ENCODE results near the gene ARHGEF28.

ARHGEF28 gene

DNA sequence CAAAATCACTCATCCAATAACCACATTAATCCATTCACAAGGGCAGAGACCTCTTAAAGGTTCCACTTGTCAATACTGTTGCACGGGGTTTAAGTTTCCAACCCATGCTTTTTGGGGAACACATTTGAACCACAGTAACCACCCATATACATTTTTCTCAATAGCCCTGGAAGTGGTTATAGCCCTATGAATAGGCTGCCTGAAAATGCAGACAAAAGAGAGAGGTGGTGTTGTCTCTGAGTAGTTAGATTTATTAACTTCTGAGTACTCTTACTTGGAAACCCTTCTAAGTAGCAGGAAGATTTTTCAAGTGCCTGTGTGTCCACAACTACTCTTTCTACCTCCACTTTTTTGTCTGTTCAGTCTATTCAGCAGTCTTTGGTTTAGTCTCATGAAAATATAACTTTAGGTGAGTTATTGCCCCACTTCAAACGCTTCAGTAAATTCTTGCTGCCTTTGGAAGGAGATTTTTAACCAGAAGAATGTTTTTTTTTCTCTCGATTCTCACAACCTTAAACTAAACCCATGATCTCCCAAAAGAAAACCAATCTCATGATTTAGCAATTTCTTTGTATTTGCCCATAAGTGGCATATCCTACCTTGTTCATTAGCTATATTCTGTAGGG lies 42.6 kb downstream of the ARHGEF28 start:
- no peak for DNase-seq (ENCODE audit: low read depth in 1 of 2, low spot score in 1 of 2)
- TF ChIP-seq JUND (IDR thresholded peaks at IDR 0.05; ENCODE audit: low read depth) = no peak
- in situ Hi-C loops (cut with HindIII; ENCODE audit: low pct_unique_long_range_greater_than_20kb, low sequenced_read_pairs) = no loop called here

DNA sequence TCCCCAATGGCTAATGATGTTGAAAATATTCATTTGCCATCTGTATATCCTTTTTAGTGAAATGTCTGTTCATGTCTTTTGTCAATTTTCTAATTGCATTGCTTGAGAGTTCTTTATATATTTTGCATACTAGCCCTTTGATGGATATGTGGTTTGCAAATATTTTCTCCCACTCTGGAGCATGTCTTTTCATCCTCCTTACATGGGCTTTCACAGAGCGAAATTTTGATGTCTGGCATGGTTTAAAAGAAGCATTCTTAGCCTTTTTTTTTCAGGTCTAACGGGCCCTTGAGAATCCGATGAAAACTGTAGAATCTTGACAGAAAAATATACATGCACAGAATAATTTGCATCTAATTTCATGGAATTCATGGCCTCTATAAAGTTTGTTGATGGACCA lies 44.7 kb downstream of the ARHGEF28 start:
- TF ChIP-seq JUND (IDR thresholded peaks at IDR 0.05; ENCODE audit: low read depth) = no peak
- in situ Hi-C loops (cut with HindIII; ENCODE audit: low pct_unique_long_range_greater_than_20kb, low sequenced_read_pairs) = no loop called here

DNA sequence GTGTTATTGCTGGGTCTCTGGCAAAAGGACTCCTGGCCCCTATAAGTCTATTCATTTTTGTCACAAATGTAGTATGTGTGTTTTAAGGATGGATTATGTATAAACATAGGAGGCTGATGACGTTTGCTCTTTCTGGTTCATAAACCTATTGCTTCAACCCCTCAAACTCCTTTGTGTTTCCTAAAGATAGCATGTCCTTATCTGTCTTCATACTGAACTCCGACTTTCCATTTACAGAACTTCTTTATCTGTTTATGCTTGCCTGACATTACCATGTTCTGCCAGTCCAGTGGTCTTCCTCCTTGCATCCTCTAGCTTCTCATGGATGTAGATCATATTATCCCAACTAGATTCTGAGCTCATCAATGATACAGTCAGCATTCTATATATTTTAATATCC lies 46.1 kb downstream of the ARHGEF28 start:
- in situ Hi-C loops (cut with HindIII; ENCODE audit: low pct_unique_long_range_greater_than_20kb, low sequenced_read_pairs) = no loop called here
- no peak for TF ChIP-seq JUND (IDR thresholded peaks at IDR 0.05; ENCODE audit: low read depth)
- DNase-seq (ENCODE audit: low read depth in 1 of 2, low spot score in 1 of 2) = no peak

More for the DNA sequence above, 44.7 kb downstream of the ARHGEF28 start:
- DNase-seq (ENCODE audit: low read depth in 1 of 2, low spot score in 1 of 2) = no peak

DNA sequence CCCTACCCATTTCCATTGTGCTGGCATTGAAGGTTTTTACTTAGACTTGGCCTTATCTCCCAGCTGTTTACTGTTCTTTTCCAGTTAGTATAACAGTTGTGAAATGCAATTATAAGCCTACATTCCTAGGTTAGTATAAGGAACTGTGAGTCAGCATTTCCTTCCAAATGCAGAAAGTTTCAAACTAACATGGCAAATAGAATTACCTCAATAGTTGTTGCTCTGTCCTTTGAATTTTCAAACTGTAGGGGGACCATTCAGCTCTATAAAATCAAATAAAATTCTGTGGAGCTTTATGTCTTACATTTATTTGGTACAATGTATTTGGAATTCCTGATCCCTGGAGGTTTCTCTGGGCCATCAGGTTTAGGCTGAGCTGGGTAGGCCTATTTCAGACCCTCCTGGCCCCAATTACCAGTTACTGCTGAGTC lies 47.2 kb downstream of the ARHGEF28 start:
- peak in 1 of 2 experiments; percentile 32 for DNase-seq (ENCODE audit: low read depth in 1 of 2, low spot score in 1 of 2)
- no peak for TF ChIP-seq JUND (IDR thresholded peaks at IDR 0.05; ENCODE audit: low read depth)
- in situ Hi-C loops (cut with HindIII; ENCODE audit: low pct_unique_long_range_greater_than_20kb, low sequenced_read_pairs) = no loop called here

DNA sequence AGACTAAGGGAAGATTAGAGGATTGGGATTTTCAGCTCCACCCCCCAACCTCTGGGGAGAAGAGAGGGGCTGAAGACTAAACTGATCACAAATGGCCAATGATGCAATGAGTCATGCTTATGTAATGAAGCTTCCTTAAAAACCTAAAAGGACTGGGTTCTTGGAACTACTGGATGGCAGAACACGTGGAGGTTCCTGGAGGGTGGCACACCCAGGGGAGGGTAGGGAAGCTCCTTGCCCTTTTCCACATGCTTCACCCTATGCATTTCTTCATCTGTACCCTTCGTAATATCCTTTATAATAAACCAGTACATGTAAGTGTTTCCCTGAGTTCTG lies 48.6 kb downstream of the ARHGEF28 start:
- no peak for TF ChIP-seq JUND (IDR thresholded peaks at IDR 0.05; ENCODE audit: low read depth)
- no peak for DNase-seq (ENCODE audit: low read depth in 1 of 2, low spot score in 1 of 2)
- in situ Hi-C loops (cut with HindIII; ENCODE audit: low pct_unique_long_range_greater_than_20kb, low sequenced_read_pairs) = no loop called here

DNA sequence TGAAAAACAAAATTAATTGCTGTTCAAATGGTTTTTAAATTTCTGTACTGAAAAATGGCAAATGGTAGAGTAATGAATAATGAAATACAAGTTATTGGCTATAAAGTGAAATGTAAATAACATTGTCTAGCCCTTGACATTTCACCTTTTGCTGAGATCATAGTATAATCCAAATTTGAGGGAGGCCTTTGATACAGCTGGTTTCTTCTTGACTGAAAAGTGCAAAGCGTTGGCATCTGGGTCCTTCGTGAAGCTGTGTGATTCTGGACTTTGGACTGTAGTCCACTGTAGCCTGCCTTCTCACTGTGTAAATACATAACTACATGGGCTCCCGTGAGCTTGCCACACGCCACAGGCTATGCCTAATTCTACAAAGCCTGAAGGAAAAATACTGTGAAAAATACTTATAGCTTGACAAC lies 52.3 kb downstream of the ARHGEF28 start:
- TF ChIP-seq JUND (IDR thresholded peaks at IDR 0.05; ENCODE audit: low read depth) = no peak
- no peak for DNase-seq (ENCODE audit: low read depth in 1 of 2, low spot score in 1 of 2)

DNA sequence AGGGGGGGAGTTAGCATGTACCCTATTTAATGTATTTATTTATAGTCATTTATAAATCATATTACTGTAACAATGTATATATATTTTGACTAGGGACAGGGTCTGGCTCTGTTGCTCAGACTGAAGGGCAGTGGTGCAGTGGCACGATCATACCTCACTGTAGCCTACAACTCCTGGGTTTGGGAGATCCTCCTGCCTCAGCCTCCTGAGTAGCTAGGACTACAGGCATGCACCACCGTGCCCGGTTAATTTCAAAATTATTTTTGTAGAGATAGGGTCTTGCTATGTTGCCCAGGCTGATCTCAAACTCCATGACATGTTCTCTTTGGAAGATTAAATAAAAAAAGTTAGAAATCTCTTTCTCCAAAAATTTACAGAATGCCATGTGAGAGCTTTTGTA lies 52.8 kb downstream of the ARHGEF28 start:
- in situ Hi-C loops (cut with HindIII; ENCODE audit: low pct_unique_long_range_greater_than_20kb, low sequenced_read_pairs) = no loop called here
- no peak for DNase-seq (ENCODE audit: low read depth in 1 of 2, low spot score in 1 of 2)
- no peak for TF ChIP-seq JUND (IDR thresholded peaks at IDR 0.05; ENCODE audit: low read depth)

More for the DNA sequence above, 52.3 kb downstream of the ARHGEF28 start:
- in situ Hi-C loops (cut with HindIII; ENCODE audit: low pct_unique_long_range_greater_than_20kb, low sequenced_read_pairs) = no loop called here

DNA sequence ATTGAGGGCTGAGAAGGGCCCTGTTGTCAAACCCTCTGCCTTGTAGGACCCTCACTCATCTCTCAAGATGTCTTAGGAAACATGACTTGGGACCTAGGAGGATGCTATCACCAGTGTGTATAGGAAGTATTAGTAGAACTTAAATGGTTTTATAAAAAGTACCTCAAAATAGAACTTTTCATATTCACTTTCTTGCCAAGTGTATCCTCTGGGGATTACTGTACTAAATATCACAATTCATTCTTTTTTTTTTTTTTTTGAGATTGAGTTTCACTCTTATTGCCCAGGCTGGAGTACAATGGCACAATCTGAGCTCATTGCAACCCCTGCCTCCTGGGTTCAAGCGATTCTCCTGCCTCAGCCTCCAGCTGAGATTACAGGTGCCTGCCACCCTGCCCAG lies 56.2 kb downstream of the ARHGEF28 start:
- no peak for TF ChIP-seq JUND (IDR thresholded peaks at IDR 0.05; ENCODE audit: low read depth)
- in situ Hi-C loops (cut with HindIII; ENCODE audit: low pct_unique_long_range_greater_than_20kb, low sequenced_read_pairs) = no loop called here
- no peak for DNase-seq (ENCODE audit: low read depth in 1 of 2, low spot score in 1 of 2)

DNA sequence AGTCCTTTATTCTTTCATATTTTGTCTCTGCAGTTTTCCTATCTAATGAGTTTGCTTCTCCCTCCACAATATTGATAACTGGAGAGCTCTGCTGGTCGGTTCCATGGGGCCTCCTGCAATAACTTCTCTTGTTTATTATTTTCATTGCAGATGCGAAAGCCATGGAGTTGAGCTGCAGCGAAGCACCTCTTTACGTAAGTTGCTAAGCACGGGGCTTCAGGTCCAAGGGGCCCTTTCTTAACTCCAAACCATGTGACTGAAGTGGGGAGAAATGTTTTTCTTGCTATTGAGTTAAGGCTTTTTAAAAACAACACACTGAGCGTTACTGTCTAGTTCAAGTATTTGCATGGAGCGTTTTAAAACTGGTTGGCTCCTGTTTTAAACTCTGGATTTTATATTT lies 58.7 kb downstream of the ARHGEF28 start:
- no peak for TF ChIP-seq JUND (IDR thresholded peaks at IDR 0.05; ENCODE audit: low read depth)
- no peak for DNase-seq (ENCODE audit: low read depth in 1 of 2, low spot score in 1 of 2)
- in situ Hi-C loops (cut with HindIII; ENCODE audit: low pct_unique_long_range_greater_than_20kb, low sequenced_read_pairs) = no loop called here

DNA sequence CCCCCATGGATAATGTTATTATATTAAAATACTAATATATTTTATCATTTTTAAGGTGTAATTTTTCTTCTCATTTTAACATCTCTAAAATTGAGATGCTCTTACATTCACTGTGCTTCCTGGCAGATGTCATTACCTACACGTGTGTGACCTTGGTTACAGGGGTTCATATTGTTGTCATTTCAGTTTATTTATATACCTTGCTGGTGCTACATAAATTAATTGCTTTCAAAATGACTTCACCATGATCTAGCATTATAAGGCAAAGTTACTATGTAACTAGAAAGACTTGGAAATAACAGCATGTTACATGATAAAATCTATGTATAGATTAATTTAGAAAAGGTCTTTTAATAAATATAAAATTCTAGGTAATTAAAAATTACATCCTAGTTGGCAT lies 60.9 kb downstream of the ARHGEF28 start:
- DNase-seq (ENCODE audit: low read depth in 1 of 2, low spot score in 1 of 2) = no peak
- in situ Hi-C loops (cut with HindIII; ENCODE audit: low pct_unique_long_range_greater_than_20kb, low sequenced_read_pairs) = no loop called here

DNA sequence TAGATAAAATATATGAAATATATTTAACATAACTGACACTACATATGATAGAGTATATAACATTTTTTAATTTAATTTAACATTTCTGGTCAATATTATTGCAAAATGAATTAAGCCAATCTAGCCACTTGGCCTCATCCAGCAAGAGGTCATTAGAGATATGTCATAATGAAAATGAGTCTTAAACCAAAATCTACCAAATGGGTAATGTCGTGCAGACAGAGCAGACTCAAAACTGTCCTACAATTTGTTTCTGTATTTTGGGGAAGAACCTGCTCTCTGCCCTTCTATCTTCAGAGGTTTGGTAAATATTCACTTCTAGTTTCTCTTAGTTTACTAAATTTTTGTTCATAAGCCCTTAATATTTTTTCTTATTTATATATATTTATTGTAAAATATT lies 61.4 kb downstream of the ARHGEF28 start:
- DNase-seq (ENCODE audit: low read depth in 1 of 2, low spot score in 1 of 2) = no peak
- no peak for TF ChIP-seq JUND (IDR thresholded peaks at IDR 0.05; ENCODE audit: low read depth)
- in situ Hi-C loops (cut with HindIII; ENCODE audit: low pct_unique_long_range_greater_than_20kb, low sequenced_read_pairs) = no loop called here

More for the DNA sequence above, 60.9 kb downstream of the ARHGEF28 start:
- TF ChIP-seq JUND (IDR thresholded peaks at IDR 0.05; ENCODE audit: low read depth) = no peak

DNA sequence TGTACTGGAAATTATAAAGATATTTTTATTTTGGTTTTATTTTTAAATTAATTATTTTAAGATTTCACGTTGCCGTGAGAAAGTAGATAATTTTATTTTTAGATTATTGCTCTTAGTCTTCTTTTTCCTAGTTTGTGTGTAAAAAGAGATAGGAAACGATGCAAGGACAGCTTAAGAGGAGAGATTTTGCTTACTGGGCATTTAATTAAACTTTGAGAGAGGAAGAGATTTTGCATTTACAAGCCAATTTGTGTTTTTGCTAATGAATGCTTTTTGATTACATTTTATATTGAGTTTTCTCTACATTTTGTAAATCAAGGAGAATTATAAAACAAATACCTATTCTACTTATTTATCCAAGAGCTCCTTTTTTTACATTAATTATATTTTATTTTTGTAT lies 64.0 kb downstream of the ARHGEF28 start:
- in situ Hi-C loops (cut with HindIII; ENCODE audit: low pct_unique_long_range_greater_than_20kb, low sequenced_read_pairs) = no loop called here
- DNase-seq (ENCODE audit: low read depth in 1 of 2, low spot score in 1 of 2) = no peak
- no peak for TF ChIP-seq JUND (IDR thresholded peaks at IDR 0.05; ENCODE audit: low read depth)

DNA sequence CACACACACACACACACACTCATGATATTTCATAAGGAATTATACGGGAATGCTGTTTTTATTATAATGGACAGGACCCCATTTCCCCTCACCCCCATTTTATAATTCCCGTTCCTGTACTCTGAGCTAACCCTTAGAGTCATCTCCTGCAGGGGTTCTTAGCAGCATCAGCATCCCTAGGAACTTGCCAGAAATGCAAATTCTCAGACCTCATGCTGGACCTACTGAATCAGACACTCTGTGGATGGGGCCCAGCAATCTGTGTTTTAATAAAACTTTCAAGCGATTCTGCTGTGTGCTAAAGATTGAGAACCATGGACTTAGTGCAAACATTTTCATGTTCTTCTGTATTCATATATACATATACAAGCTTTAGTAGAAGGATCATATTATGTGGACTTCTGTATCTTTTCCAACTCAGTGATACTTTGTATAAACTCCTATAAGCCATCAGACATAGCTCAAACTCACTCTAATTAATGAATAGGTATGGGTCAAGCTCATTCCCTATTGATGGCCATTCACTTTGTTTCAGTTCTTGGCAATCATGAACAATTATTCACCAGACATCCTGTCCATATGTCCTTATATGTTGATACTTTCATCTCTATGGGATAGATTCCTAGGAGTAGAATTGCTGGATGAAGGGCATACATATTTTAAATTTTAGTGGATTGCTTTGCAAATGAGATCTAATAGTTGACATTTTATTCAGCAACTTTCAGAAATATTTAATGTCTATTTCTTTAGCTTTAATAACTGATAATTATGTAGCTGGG lies 65.5 kb downstream of the ARHGEF28 start:
- TF ChIP-seq JUND (IDR thresholded peaks at IDR 0.05; ENCODE audit: low read depth) = no peak
- in situ Hi-C loops (cut with HindIII; ENCODE audit: low pct_unique_long_range_greater_than_20kb, low sequenced_read_pairs) = no loop called here
- DNase-seq (ENCODE audit: low read depth in 1 of 2, low spot score in 1 of 2) = no peak
